Embryonic facial prominence (tissue), 1 donor: ENCODE data around the gene RS1.

Source experiments
- DNase-seq: peaks from one replicate; pipeline ENCODE4 v3.0.0-alpha.2; 2016; ENCODE audit errors: extremely low spot score

The RS1 gene

GRCh38 chrX:18668071-18668835, 3.7 kb downstream of the RS1 start:
- no peak for DNase-seq

GRCh38 chrX:18666614-18667013, 5.3 kb downstream of the RS1 start:
- DNase-seq = no peak

DNA sequence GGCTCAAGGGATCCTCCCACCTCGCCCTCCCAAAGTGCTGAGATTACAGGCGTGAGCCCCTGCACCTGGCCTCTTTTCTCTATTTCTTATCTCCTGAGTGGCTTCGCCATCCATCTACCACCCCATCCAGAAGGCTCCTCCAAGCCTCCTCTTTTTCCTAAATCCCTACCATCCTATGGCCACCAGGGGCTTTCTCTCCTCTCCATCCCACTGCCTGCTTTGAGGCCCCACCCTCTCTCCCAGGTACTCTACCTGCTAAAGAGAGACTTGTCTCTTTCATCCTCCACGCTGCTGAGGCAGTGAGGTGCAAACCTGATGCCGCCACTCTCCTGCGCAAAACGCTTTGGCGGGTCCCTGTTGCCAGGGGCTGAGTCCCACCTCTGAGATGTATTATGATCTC, 7.0 kb downstream of the RS1 start:
- no peak for DNase-seq

- DNase-seq = no peak
These were observed 10.6 kb downstream of the RS1 start for GRCh38 chrX:18661273-18661672.

DNA sequence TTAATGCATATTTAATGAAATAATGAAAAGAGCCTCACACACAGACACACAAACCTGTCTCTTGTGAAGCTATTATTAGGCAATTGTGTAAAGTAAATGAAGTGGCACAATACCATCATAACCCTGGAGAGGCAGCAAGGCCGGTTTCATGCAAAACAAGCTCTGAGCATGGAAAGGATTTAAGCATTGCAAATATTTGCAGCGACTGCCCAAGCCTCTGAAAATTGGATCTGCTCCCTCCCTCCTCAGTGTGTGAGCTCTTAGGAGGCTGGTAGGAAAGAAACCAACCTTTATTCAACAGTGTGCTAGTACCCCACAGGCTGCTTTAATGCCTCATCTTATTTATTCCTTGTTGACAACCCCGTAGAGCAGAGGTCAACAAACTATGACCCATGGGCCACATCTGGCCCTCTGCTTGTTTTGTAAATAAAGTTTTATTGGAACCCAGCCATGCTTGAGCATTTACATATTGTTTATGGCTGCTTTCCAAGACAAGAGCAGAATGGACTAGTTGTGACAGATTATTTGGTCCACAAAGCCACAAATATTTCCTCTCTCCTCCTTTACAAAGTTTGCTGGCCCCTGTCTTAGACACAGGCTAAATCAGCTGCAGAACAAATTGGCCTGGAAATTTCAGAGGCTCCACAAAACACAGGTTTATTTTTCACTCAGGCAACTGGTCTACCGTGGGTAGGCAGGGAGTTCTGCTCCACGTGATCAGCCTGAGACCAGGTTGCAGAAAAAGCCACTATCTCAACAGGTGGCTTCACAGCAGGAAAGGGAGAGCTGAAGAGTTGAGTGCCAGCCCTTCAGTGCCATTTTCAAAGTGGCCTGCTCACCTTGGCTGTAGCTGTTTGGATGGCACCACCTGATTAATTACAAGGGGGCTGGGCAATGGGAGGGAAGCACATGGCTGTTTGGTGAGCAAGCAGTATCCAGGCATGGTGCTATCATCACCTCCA, 16.8 kb downstream of the RS1 start:
- DNase-seq = no peak

GRCh38 chrX:18652636-18653035, 19.3 kb downstream of the RS1 start:
- DNase-seq = no peak

DNA sequence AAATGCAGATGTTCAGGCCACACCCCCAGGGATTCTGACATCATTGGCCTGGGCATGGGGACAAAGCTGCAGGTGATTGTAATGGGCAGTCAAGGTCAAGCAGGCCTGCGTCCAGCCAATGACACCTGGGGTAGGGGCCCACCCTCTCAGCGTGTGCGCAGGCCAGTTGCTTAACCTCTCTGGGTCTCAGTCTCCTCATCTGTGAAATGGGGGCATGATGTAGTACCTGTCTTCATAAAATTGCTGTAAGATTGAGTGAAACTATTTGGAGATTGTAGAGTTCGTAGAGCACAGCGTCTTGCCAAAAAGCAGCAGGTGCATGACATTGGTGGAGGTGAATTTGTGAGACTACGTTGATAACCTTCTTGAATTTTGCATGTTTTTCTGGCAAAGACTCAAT, 21.2 kb downstream of the RS1 start:
- no peak for DNase-seq

GRCh38 chrX:18649498-18649951, 22.4 kb downstream of the RS1 start:
- DNase-seq = no peak

GRCh38 chrX:18647621-18648020, 24.3 kb downstream of the RS1 start:
- no peak for DNase-seq

DNA sequence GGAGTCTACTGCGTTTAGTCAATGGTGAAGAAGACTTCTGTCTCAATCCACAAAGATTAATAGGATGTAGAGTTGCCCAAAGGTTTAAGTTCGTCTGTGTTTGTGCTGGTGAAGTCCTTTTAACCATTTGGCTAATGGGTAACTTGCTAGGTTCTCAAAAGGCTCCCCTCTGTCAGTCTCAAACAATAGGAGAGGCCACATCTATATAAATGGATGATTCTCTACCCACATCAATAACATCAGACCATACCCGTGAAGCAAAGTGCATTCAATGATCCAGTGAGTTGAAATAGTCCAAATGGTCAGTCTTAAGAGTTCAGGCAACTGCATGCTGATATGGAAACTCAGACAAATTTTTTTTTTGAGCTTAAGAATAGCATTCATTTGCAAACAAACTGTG, 28.1 kb downstream of the RS1 start:
- DNase-seq = no peak

- DNase-seq = no peak
These were observed 28.7 kb downstream of the RS1 start for GRCh38 chrX:18643243-18643642.

- no peak for DNase-seq
These were observed 31.2 kb downstream of the RS1 start for GRCh38 chrX:18640686-18641085.

- no peak for DNase-seq
These were observed 32.6 kb downstream of the RS1 start for GRCh38 chrX:18639280-18639679.

DNA sequence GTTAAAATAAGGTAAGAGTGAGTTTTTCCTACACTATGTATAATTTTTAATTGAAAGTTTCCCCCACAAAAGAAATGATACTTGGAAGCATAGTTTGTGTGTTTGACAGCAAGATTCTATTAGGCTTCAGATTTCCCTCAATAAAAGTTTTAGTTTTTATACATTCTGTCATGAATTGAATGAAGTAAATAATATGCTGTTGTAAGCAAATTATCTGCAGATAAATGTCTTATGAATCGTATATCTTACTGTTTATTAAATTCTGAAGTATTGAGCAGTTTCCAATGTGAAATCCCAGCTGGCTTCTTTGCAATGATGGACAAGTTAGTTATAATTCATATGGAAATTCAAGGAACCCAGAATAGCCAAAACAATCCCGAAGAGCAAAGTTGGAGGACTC, 33.5 kb downstream of the RS1 start:
- DNase-seq = no peak

DNA sequence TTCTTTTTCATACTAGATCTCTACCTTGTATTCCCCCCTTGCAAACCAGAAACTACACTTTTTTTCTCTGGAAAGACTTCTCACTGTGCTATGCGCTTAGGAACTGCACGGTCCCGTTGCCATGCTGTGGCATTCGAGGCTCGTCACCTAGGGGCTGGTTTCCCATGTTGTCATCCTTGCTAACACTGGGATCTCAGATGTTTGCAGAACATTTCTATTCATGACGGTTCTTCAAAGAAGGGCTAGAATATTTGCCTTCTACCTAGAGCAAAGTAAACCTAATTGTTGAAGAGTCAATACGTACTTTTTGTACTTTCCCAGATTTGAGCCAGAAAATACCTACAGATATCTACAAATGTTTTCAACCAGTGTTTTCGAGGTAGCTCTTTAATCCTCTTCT, 41.0 kb downstream of the RS1 start:
- DNase-seq = no peak

- no peak for DNase-seq
These were observed 47.3 kb downstream of the RS1 start for GRCh38 chrX:18624599-18624998.

- no peak for DNase-seq
These were observed 51.6 kb downstream of the RS1 start for GRCh38 chrX:18620349-18620748.

- DNase-seq = no peak
These were observed 52.6 kb downstream of the RS1 start for GRCh38 chrX:18619288-18619687.

GRCh38 chrX:18617407-18617750, 54.5 kb downstream of the RS1 start:
- no peak for DNase-seq

GRCh38 chrX:18616688-18617406, 55.1 kb downstream of the RS1 start:
- DNase-seq = no peak

GRCh38 chrX:18613930-18614639, 57.8 kb downstream of the RS1 start:
- no peak for DNase-seq

GRCh38 chrX:18607966-18608365, 63.9 kb downstream of the RS1 start:
- DNase-seq = no peak
